GM23338 (cell line): ENCODE measurements around the gene SPTLC2. TPM values are rescaled to one million over a fixed set of nuclear protein-coding genes. Genes with fewer than 3 reads are reported as not detected.

Experiments used
- ATAC-seq: fragments of 200-7000 bp; cut with Tn5 transposase; 3 replicates; pipeline ENCODE4 v1.9.1; 2020
- DNase-seq: peaks from one replicate; pipeline ENCODE4 v3.0.0-alpha.2; 2015; ENCODE audit warnings: low spot score
- H2AFZ ChIP-seq: fragments of 200-600 bp; sonication (generic); 2 replicates; pipeline ENCODE4 v1.8.0; 2016; ENCODE audit warnings: antibody characterized with exemption, mild to moderate bottlenecking, moderate library complexity
- H3F3A ChIP-seq: fragments of 200-600 bp; sonication (generic); replicated peaks from 2 replicates; pipeline ENCODE4 v1.8.0; 2017; ENCODE audit warnings: antibody characterized with exemption, mixed run types, low read depth
- H3K27ac ChIP-seq: fragments of 200-600 bp; sonication (generic); 2 replicates; pipeline ENCODE4 v1.6.1; 2016; ENCODE audit warnings: low read depth
- H3K27me3 ChIP-seq: fragments of 200-600 bp; sonication (generic); 2 replicates; pipeline ENCODE4 v1.8.0; 2016; ENCODE audit warnings: mild to moderate bottlenecking, mixed run types, moderate library complexity; ENCODE audit not compliant: insufficient read depth
- H3K36me3 ChIP-seq: fragments of 200-600 bp; sonication (generic); 2 replicates; pipeline ENCODE4 v1.8.0; 2016; ENCODE audit warnings: mild to moderate bottlenecking; ENCODE audit not compliant: insufficient read depth
- H3K4me1 ChIP-seq: fragments of 200-600 bp; sonication (generic); 2 replicates; pipeline ENCODE4 v1.8.0; 2016; ENCODE audit warnings: mild to moderate bottlenecking, moderate library complexity; ENCODE audit not compliant: insufficient read depth
- H3K4me2 ChIP-seq: fragments of 200-600 bp; sonication (generic); 2 replicates; pipeline ENCODE4 v1.7.1; 2017; ENCODE audit warnings: mixed run types
- H3K4me3 ChIP-seq: fragments of 200-600 bp; sonication (generic); 2 replicates; pipeline ENCODE4 v1.6.1; 2016; ENCODE audit warnings: mixed run types
- H3K79me2 ChIP-seq: fragments of 200-600 bp; sonication (generic); replicated peaks from 2 replicates; pipeline ENCODE4 v1.8.0; 2017; ENCODE audit warnings: mild to moderate bottlenecking; ENCODE audit not compliant: insufficient read depth
- H3K9me2 ChIP-seq: fragments of 200-600 bp; sonication (generic); 2 replicates; pipeline ENCODE4 v1.8.0; 2017; ENCODE audit not compliant: insufficient read depth
- H4K20me1 ChIP-seq: fragments of 200-600 bp; sonication (generic); replicated peaks from 2 replicates; pipeline ENCODE4 v1.8.0; 2017; ENCODE audit warnings: mild to moderate bottlenecking; ENCODE audit not compliant: insufficient read depth
- H3K27ac Mint-ChIP-seq: 2 replicates; pipeline ENCODE4 v1.8.0; 2020; ENCODE audit warnings: inconsistent platforms, mild to moderate bottlenecking, moderate library complexity, mixed read lengths
- H3K27me3 Mint-ChIP-seq: 3 replicates; pipeline ENCODE4 v1.8.0; 2022; ENCODE audit warnings: low read depth, mild to moderate bottlenecking, moderate library complexity, mixed read lengths, inconsistent platforms; ENCODE audit not compliant: insufficient read depth, poor library complexity
- H3K36me3 Mint-ChIP-seq: 3 replicates; pipeline ENCODE4 v1.8.0; 2021; ENCODE audit warnings: low read depth, mild to moderate bottlenecking, inconsistent platforms, moderate library complexity, mixed read lengths
- H3K4me1 Mint-ChIP-seq: 3 replicates; pipeline ENCODE4 v1.8.0; 2020; ENCODE audit warnings: mild to moderate bottlenecking, inconsistent platforms, mixed read lengths
- H3K4me3 Mint-ChIP-seq: 3 replicates; pipeline ENCODE4 v1.8.0; 2021; ENCODE audit warnings: moderate library complexity, mild to moderate bottlenecking, inconsistent platforms, mixed read lengths
- H3K9me3 Mint-ChIP-seq: 3 replicates; pipeline ENCODE4 v1.8.0; 2020; ENCODE audit warnings: moderate library complexity, mild to moderate bottlenecking, inconsistent platforms, mixed read lengths
- CREB1 ChIP-seq: fragments of 250-450 bp; sonication (Bioruptor Pico); IDR thresholded peaks from 2 replicates; pipeline ENCODE4 v1.5.0; 2020; ENCODE audit warnings: low read depth, mild to moderate bottlenecking, moderate library complexity
- EZH2 ChIP-seq: fragments of 200-600 bp; sonication (generic); IDR thresholded peaks from one replicate; pipeline ENCODE4 v1.8.0; 2017; ENCODE audit warnings: antibody characterized with exemption, mild to moderate bottlenecking, low read depth; ENCODE audit not compliant: unreplicated experiment
- POLR2AphosphoS5 ChIP-seq: IDR thresholded peaks from 2 replicates; pipeline ENCODE4 v1.6.1; 2016; ENCODE audit warnings: antibody characterized with exemption, low read depth
- REST ChIP-seq: IDR thresholded peaks from one replicate; pipeline ENCODE4 v1.6.1; 2018; ENCODE audit warnings: antibody characterized with exemption; ENCODE audit not compliant: unreplicated experiment
- STAT1 ChIP-seq: IDR thresholded peaks from one replicate; pipeline ENCODE4 v1.6.1; 2016; ENCODE audit warnings: antibody characterized with exemption; ENCODE audit not compliant: unreplicated experiment
- ZNF114 ChIP-seq: fragments of 250-450 bp; sonication (Bioruptor Pico); IDR thresholded peaks from 2 replicates; pipeline ENCODE4 v1.5.0; 2020; ENCODE audit warnings: mild to moderate bottlenecking, moderate library complexity
- ZNF331 ChIP-seq: fragments of 250-450 bp; sonication (Bioruptor Pico); IDR thresholded peaks from 2 replicates; pipeline ENCODE4 v1.5.0; 2020; ENCODE audit warnings: low read depth, mild to moderate bottlenecking, moderate library complexity
- polyA plus RNA-seq: library from polyadenylated mRNA; unstranded; fragments of >200 nt; fragmentation: Nextera tagmentation; extraction: Ambion mirVana; gene quantifications from 2 replicates; pipeline ENCODE4 v1.2.1, GENCODE V29; 2016
- total RNA-seq: library from RNA; depleted of rRNA; stranded (reverse); fragments of >200 nt; shearing (Covaris generic); gene quantifications from 2 replicates; pipeline ENCODE4 v1.2.3, GENCODE V29; 2014
- TF ChIP-seq, protein P1 (sequence below), 2 experiments: fragments of 200-600 bp in 1 of 2; sonication (generic) in 1 of 2; conservative IDR thresholded peaks; 2 replicates each; pipeline versions ENCODE4 v1.5.1 to v1.6.1; 2016 to 2017; ENCODE audit warnings: antibody characterized with exemption in 2 of 2, low read depth in 2 of 2, mild to moderate bottlenecking in 2 of 2, moderate library complexity in 1 of 2
- TF ChIP-seq, protein P2 (sequence below): IDR thresholded peaks from 2 replicates; pipeline ENCODE4 v1.6.1; 2016; ENCODE audit warnings: antibody characterized with exemption
- TF ChIP-seq, protein P3 (sequence below): fragments of 250-450 bp; sonication (Bioruptor Pico); IDR thresholded peaks from 2 replicates; pipeline ENCODE4 v1.5.0; 2020; ENCODE audit warnings: mild to moderate bottlenecking, moderate library complexity

SPTLC2 gene
- total and polyA plus RNA-seq, 2 experiments from 2014 or later, result 22.3 to 38.9 TPM

GRCh38 chr14:77531071-77531470, 85.4 kb downstream of the SPTLC2 start (continued):
- TF ChIP-seq REST, result no peak
- no peak for TF ChIP-seq STAT1
- no peak for TF ChIP-seq EZH2
- no peak for TF ChIP-seq ZNF331 (CRISPR knock-in tag)
- TF ChIP-seq, protein P1, sequence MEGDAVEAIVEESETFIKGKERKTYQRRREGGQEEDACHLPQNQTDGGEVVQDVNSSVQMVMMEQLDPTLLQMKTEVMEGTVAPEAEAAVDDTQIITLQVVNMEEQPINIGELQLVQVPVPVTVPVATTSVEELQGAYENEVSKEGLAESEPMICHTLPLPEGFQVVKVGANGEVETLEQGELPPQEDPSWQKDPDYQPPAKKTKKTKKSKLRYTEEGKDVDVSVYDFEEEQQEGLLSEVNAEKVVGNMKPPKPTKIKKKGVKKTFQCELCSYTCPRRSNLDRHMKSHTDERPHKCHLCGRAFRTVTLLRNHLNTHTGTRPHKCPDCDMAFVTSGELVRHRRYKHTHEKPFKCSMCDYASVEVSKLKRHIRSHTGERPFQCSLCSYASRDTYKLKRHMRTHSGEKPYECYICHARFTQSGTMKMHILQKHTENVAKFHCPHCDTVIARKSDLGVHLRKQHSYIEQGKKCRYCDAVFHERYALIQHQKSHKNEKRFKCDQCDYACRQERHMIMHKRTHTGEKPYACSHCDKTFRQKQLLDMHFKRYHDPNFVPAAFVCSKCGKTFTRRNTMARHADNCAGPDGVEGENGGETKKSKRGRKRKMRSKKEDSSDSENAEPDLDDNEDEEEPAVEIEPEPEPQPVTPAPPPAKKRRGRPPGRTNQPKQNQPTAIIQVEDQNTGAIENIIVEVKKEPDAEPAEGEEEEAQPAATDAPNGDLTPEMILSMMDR (conservative IDR thresholded peaks at IDR 0.05; ENCODE audit: low read depth in 2 of 2), result no peak
- TF ChIP-seq POLR2AphosphoS5, result no peak
- TF ChIP-seq, protein P2, sequence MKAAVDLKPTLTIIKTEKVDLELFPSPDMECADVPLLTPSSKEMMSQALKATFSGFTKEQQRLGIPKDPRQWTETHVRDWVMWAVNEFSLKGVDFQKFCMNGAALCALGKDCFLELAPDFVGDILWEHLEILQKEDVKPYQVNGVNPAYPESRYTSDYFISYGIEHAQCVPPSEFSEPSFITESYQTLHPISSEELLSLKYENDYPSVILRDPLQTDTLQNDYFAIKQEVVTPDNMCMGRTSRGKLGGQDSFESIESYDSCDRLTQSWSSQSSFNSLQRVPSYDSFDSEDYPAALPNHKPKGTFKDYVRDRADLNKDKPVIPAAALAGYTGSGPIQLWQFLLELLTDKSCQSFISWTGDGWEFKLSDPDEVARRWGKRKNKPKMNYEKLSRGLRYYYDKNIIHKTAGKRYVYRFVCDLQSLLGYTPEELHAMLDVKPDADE, result no peak
- no peak for TF ChIP-seq ZNF114 (CRISPR knock-in tag)

- Histone ChIP-seq H3K79me2 (no peaks in the 10 kb centered on the region), H3K27ac (no peak overlapping the region), H3K4me2 (no peak overlapping the region), H3K4me1 (no peaks in the 10 kb centered on the region), H3F3A (no peaks in the 10 kb centered on the region), H4K20me1 (no peaks in the 10 kb centered on the region), H3K27me3 (no peaks in the 10 kb centered on the region), H3K9me2 (no peaks in the 10 kb centered on the region), H3K36me3 (no peaks in the 10 kb centered on the region), H3K4me3 (no peak overlapping the region), H2AFZ (no peak overlapping the region)
- Mint-ChIP-seq H3K4me3 (no peak overlapping the region), H3K27ac (no peak overlapping the region), H3K4me1 (no peaks in the 10 kb centered on the region), H3K36me3 (peaks cover 11% of the 10 kb centered on the region; the same call in 2 of the 3 replicates), H3K9me3 (no peaks in the 10 kb centered on the region), H3K27me3 (peaks cover 1% of the 10 kb centered on the region)
- ATAC-seq, result no peak
- DNase-seq, result no peak
- TF ChIP-seq, protein P3, sequence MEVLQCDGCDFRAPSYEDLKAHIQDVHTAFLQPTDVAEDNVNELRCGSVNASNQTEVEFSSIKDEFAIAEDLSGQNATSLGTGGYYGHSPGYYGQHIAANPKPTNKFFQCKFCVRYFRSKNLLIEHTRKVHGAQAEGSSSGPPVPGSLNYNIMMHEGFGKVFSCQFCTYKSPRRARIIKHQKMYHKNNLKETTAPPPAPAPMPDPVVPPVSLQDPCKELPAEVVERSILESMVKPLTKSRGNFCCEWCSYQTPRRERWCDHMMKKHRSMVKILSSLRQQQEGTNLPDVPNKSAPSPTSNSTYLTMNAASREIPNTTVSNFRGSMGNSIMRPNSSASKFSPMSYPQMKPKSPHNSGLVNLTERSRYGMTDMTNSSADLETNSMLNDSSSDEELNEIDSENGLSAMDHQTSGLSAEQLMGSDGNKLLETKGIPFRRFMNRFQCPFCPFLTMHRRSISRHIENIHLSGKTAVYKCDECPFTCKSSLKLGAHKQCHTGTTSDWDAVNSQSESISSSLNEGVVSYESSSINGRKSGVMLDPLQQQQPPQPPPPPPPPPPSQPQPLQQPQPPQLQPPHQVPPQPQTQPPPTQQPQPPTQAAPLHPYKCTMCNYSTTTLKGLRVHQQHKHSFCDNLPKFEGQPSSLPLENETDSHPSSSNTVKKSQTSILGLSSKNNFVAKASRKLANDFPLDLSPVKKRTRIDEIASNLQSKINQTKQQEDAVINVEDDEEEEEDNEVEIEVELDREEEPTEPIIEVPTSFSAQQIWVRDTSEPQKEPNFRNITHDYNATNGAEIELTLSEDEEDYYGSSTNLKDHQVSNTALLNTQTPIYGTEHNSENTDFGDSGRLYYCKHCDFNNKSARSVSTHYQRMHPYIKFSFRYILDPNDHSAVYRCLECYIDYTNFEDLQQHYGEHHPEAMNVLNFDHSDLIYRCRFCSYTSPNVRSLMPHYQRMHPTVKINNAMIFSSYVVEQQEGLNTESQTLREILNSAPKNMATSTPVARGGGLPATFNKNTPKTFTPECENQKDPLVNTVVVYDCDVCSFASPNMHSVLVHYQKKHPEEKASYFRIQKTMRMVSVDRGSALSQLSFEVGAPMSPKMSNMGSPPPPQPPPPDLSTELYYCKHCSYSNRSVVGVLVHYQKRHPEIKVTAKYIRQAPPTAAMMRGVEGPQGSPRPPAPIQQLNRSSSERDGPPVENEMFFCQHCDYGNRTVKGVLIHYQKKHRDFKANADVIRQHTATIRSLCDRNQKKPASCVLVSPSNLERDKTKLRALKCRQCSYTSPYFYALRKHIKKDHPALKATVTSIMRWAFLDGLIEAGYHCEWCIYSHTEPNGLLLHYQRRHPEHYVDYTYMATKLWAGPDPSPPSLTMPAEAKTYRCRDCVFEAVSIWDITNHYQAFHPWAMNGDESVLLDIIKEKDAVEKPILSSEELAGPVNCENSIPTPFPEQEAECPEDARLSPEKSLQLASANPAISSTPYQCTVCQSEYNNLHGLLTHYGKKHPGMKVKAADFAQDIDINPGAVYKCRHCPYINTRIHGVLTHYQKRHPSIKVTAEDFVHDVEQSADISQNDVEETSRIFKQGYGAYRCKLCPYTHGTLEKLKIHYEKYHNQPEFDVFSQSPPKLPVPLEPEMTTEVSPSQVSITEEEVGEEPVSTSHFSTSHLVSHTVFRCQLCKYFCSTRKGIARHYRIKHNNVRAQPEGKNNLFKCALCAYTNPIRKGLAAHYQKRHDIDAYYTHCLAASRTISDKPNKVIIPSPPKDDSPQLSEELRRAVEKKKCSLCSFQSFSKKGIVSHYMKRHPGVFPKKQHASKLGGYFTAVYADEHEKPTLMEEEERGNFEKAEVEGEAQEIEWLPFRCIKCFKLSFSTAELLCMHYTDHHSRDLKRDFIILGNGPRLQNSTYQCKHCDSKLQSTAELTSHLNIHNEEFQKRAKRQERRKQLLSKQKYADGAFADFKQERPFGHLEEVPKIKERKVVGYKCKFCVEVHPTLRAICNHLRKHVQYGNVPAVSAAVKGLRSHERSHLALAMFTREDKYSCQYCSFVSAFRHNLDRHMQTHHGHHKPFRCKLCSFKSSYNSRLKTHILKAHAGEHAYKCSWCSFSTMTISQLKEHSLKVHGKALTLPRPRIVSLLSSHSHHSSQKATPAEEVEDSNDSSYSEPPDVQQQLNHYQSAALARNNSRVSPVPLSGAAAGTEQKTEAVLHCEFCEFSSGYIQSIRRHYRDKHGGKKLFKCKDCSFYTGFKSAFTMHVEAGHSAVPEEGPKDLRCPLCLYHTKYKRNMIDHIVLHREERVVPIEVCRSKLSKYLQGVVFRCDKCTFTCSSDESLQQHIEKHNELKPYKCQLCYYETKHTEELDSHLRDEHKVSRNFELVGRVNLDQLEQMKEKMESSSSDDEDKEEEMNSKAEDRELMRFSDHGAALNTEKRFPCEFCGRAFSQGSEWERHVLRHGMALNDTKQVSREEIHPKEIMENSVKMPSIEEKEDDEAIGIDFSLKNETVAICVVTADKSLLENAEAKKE (CRISPR knock-in tag), result no peak
- no peak for TF ChIP-seq POLR2AphosphoS5
- no peak for TF ChIP-seq CREB1 (CRISPR knock-in tag)
Measured at GRCh38 chr14:77529963-77530362, 86.5 kb downstream of the SPTLC2 start.
